ENCODE measurements around the gene PIGU. TPM values are rescaled to one million over a fixed set of nuclear protein-coding genes. Genes with fewer than 3 reads are reported as not detected.

The PIGU gene
- total and polyA plus RNA-seq, 2 of the 13 experiments (the other 11 are each of a cell fraction or from before 2014, with no cell fraction given): 45.5 to 231 TPM

- TF ChIP-seq, protein P1, sequence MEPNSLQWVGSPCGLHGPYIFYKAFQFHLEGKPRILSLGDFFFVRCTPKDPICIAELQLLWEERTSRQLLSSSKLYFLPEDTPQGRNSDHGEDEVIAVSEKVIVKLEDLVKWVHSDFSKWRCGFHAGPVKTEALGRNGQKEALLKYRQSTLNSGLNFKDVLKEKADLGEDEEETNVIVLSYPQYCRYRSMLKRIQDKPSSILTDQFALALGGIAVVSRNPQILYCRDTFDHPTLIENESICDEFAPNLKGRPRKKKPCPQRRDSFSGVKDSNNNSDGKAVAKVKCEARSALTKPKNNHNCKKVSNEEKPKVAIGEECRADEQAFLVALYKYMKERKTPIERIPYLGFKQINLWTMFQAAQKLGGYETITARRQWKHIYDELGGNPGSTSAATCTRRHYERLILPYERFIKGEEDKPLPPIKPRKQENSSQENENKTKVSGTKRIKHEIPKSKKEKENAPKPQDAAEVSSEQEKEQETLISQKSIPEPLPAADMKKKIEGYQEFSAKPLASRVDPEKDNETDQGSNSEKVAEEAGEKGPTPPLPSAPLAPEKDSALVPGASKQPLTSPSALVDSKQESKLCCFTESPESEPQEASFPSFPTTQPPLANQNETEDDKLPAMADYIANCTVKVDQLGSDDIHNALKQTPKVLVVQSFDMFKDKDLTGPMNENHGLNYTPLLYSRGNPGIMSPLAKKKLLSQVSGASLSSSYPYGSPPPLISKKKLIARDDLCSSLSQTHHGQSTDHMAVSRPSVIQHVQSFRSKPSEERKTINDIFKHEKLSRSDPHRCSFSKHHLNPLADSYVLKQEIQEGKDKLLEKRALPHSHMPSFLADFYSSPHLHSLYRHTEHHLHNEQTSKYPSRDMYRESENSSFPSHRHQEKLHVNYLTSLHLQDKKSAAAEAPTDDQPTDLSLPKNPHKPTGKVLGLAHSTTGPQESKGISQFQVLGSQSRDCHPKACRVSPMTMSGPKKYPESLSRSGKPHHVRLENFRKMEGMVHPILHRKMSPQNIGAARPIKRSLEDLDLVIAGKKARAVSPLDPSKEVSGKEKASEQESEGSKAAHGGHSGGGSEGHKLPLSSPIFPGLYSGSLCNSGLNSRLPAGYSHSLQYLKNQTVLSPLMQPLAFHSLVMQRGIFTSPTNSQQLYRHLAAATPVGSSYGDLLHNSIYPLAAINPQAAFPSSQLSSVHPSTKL (CRISPR knock-in tag; IDR thresholded peaks at IDR 0.05): peak; percentile 95
- TF ChIP-seq, protein P2, sequence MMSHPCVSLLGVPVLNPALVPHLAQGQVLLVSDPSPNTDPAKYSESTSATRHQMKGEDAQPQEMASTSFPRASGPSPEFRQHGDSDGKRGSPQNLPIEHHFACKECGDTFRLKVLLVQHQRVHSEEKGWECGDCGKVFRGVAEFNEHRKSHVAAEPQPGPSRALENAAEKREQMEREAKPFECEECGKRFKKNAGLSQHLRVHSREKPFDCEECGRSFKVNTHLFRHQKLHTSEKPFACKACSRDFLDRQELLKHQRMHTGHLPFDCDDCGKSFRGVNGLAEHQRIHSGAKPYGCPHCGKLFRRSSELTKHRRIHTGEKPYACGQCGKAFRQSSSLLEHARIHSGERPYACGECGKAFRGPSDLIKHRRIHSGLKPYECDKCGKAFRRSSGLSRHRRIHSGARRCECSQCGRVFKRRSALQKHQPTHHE (CRISPR knock-in tag; IDR thresholded peaks at IDR 0.05; ENCODE audit: borderline replicate concordance): no peak
- TF ChIP-seq CREM (IDR thresholded peaks at IDR 0.05): peak; percentile 51; the same call in 1 of the 2 replicates
- TF ChIP-seq CREM (CRISPR knock-in tag; IDR thresholded peaks at IDR 0.05): no peak
- no peak for TF ChIP-seq ZNF3 (CRISPR knock-in tag; IDR thresholded peaks at IDR 0.05)
- TF ChIP-seq PBX2 (CRISPR knock-in tag; IDR thresholded peaks at IDR 0.05): peak; percentile 47; the same call in 1 of the 2 replicates
- TF ChIP-seq NONO (IDR thresholded peaks at IDR 0.05): no peak
- no peak for TF ChIP-seq NONO (CRISPR knock-in tag; conservative IDR thresholded peaks at IDR 0.05)
- TF ChIP-seq ZNF710 (CRISPR knock-in tag; IDR thresholded peaks at IDR 0.05; ENCODE audit: borderline replicate concordance): no peak
- TF ChIP-seq MTF2 (CRISPR knock-in tag; IDR thresholded peaks at IDR 0.05; ENCODE audit: borderline replicate concordance): no peak
- no peak for TF ChIP-seq ZNF546 (CRISPR knock-in tag; conservative IDR thresholded peaks at IDR 0.05)
- TF ChIP-seq, protein P3, sequence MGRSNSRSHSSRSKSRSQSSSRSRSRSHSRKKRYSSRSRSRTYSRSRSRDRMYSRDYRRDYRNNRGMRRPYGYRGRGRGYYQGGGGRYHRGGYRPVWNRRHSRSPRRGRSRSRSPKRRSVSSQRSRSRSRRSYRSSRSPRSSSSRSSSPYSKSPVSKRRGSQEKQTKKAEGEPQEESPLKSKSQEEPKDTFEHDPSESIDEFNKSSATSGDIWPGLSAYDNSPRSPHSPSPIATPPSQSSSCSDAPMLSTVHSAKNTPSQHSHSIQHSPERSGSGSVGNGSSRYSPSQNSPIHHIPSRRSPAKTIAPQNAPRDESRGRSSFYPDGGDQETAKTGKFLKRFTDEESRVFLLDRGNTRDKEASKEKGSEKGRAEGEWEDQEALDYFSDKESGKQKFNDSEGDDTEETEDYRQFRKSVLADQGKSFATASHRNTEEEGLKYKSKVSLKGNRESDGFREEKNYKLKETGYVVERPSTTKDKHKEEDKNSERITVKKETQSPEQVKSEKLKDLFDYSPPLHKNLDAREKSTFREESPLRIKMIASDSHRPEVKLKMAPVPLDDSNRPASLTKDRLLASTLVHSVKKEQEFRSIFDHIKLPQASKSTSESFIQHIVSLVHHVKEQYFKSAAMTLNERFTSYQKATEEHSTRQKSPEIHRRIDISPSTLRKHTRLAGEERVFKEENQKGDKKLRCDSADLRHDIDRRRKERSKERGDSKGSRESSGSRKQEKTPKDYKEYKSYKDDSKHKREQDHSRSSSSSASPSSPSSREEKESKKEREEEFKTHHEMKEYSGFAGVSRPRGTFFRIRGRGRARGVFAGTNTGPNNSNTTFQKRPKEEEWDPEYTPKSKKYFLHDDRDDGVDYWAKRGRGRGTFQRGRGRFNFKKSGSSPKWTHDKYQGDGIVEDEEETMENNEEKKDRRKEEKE (IDR thresholded peaks at IDR 0.05): no peak
- TF ChIP-seq ZNF136 (CRISPR knock-in tag; IDR thresholded peaks at IDR 0.05; ENCODE audit: low read depth): no peak
- peak; percentile 59; the same call in 1 of the 2 replicates for TF ChIP-seq REPIN1 (CRISPR knock-in tag; IDR thresholded peaks at IDR 0.05; ENCODE audit: borderline replicate concordance, low read depth)
These were observed 35.8 kb upstream of the PIGU start (continued) for GRCh38 chr20:34712525-34713192.
